ENCODE measurements around the gene ZNF775.

ZNF775 gene

GRCh38 chr7:150412016-150412415 lies 32.9 kb downstream of the ZNF775 start:
- Histone ChIP-seq H4K20me1 (ENCODE audit: insufficient read depth, low read length) (no peaks in the 10 kb centered on the region; the same call in 1 of the 2 replicates), H3K27ac (ENCODE audit: low read length) (no peak overlapping the region), H3K9me3 (ENCODE audit: insufficient read depth, low read length, severe bottlenecking) (no peaks in the 10 kb centered on the region), H3K4me2 (ENCODE audit: insufficient read depth, low read length) (no peak overlapping the region), H3K9ac (ENCODE audit: low read depth, low read length) (no peak overlapping the region), H3K27me3 (ENCODE audit: insufficient read depth, low read length, poor library complexity) (no peaks in the 10 kb centered on the region), H3K4me3 (ENCODE audit: low read depth in 1 of 2, low read length in 2 of 2) (no peak overlapping the region), H3K79me2 (ENCODE audit: insufficient read depth, low read length) (peaks cover 31% of the 10 kb centered on the region), H3K36me3 (ENCODE audit: insufficient read depth, low read length) (peaks cover 53% of the 10 kb centered on the region), H3K4me1 (ENCODE audit: insufficient read depth, low read length) (peaks cover 25% of the 10 kb centered on the region), H2AFZ (ENCODE audit: low read depth, low read length) (no peak overlapping the region)
- no peak for TF ChIP-seq EZH2 (IDR thresholded peaks at IDR 0.05; ENCODE audit: borderline replicate concordance, low read depth, low read length, severe bottlenecking)
- TF ChIP-seq, protein P1, sequence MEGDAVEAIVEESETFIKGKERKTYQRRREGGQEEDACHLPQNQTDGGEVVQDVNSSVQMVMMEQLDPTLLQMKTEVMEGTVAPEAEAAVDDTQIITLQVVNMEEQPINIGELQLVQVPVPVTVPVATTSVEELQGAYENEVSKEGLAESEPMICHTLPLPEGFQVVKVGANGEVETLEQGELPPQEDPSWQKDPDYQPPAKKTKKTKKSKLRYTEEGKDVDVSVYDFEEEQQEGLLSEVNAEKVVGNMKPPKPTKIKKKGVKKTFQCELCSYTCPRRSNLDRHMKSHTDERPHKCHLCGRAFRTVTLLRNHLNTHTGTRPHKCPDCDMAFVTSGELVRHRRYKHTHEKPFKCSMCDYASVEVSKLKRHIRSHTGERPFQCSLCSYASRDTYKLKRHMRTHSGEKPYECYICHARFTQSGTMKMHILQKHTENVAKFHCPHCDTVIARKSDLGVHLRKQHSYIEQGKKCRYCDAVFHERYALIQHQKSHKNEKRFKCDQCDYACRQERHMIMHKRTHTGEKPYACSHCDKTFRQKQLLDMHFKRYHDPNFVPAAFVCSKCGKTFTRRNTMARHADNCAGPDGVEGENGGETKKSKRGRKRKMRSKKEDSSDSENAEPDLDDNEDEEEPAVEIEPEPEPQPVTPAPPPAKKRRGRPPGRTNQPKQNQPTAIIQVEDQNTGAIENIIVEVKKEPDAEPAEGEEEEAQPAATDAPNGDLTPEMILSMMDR (IDR thresholded peaks at IDR 0.05; ENCODE audit: borderline replicate concordance, extremely low read depth, low read length, poor library complexity, severe bottlenecking): no peak
- no peak for ATAC-seq (ENCODE audit: insufficient read depth, low read depth)
- no peak for DNase-seq

DNA sequence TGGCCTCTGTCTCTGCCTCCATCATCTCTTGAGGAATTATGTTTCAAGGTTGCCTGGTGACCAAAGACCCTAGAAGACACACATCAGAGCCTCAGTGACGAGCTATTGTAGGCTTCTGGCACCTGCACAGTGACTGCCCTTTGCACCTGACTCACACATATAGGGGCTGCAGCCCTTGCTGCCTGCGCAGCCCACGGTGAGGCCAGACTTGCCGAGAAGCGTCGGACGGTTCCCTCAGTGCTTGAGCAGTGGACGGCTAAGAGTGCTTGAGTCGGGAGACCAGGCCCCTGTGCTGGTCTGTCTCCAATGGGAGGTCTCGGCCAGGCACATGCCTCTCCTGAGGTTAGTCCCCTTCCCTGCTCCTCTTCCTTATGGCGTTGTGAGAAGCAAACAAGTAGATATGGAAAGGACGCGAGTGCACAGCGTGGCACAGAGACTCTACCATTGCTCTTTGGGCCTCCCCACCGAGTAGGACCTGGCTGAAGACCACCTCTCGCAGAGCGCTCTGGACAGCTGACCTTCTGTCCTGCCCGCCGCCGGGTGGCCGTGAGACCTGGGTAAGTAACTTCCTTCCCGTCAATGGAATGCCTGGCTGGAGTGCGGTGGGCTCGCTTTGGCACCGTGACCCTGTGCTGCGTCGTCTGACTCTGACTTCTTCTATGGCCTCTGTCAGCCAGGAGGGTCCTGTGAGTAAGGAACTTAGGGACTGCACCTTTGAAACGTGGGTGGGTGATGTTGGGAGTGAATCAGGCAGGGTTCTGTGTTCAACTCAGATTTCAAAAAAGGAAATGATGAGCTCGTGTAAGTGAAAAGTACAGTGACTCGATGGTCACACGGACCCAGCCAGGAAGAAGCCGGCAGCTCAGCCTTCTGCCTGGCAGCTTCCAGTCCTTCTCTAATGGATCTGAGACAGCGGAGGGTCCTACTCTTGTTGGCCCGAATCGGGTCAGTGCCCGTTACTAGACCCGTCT lies 33.7 kb downstream of the ZNF775 start:
- no peaks in the 10 kb centered on the region; the same call in 1 of the 2 replicates for H4K20me1 ChIP-seq (ENCODE audit: insufficient read depth, low read length)
- H3K27ac ChIP-seq (ENCODE audit: low read length): no peak overlapping the region
- no peaks in the 10 kb centered on the region for H3K27me3 ChIP-seq (ENCODE audit: insufficient read depth, low read length, poor library complexity)
- H3K9me3 ChIP-seq (ENCODE audit: insufficient read depth, low read length, severe bottlenecking): no peaks in the 10 kb centered on the region
- peaks cover 50% of the 10 kb centered on the region for H3K36me3 ChIP-seq (ENCODE audit: insufficient read depth, low read length)
- ATAC-seq (ENCODE audit: insufficient read depth, low read depth): no peak
- no peak overlapping the region for H3K9ac ChIP-seq (ENCODE audit: low read depth, low read length)
- no peak for DNase-seq
- no peak overlapping the region for H3K4me3 ChIP-seq (ENCODE audit: low read depth in 1 of 2, low read length in 2 of 2)
- peaks cover 23% of the 10 kb centered on the region for H3K79me2 ChIP-seq (ENCODE audit: insufficient read depth, low read length)
- TF ChIP-seq, protein P1 (IDR thresholded peaks at IDR 0.05; ENCODE audit: borderline replicate concordance, extremely low read depth, low read length, poor library complexity, severe bottlenecking): no peak
- no peak for TF ChIP-seq EZH2 (IDR thresholded peaks at IDR 0.05; ENCODE audit: borderline replicate concordance, low read depth, low read length, severe bottlenecking)
- peaks cover 17% of the 10 kb centered on the region for H3K4me1 ChIP-seq (ENCODE audit: insufficient read depth, low read length)
- no peak overlapping the region for H2AFZ ChIP-seq (ENCODE audit: low read depth, low read length)
- no peak overlapping the region for H3K4me2 ChIP-seq (ENCODE audit: insufficient read depth, low read length)

DNA sequence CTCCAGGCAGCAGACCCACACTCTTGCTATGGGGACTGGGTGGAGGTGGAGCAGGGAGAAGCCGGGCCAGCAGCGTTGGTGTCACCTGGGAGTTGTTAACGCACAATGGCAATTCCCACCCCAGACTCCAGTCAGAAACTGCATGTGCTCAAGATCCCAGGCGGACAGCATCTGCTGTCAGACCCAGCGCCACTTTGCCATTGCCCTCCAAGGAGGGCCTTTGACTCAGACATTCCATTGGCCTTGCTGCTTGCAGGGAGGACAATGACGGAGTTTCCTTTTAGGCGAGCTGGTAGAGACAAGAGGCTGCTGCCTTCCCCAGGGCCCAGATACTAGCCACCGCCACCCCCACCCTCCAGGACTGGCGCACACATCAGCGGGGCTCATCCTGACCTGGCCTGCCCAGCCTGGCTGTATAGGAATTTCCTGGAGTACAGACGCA lies 34.5 kb downstream of the ZNF775 start:
- peaks cover 8% of the 10 kb centered on the region for H3K4me1 ChIP-seq (ENCODE audit: insufficient read depth, low read length)
- peaks cover 14% of the 10 kb centered on the region for H3K79me2 ChIP-seq (ENCODE audit: insufficient read depth, low read length)
- no peak overlapping the region for H2AFZ ChIP-seq (ENCODE audit: low read depth, low read length)
- H3K27me3 ChIP-seq (ENCODE audit: insufficient read depth, low read length, poor library complexity): no peaks in the 10 kb centered on the region
- no peak for TF ChIP-seq EZH2 (IDR thresholded peaks at IDR 0.05; ENCODE audit: borderline replicate concordance, low read depth, low read length, severe bottlenecking)
- TF ChIP-seq, protein P1 (IDR thresholded peaks at IDR 0.05; ENCODE audit: borderline replicate concordance, extremely low read depth, low read length, poor library complexity, severe bottlenecking): no peak
- no peaks in the 10 kb centered on the region for H3K9me3 ChIP-seq (ENCODE audit: insufficient read depth, low read length, severe bottlenecking)
- no peaks in the 10 kb centered on the region; the same call in 1 of the 2 replicates for H4K20me1 ChIP-seq (ENCODE audit: insufficient read depth, low read length)
- H3K4me3 ChIP-seq (ENCODE audit: low read depth in 1 of 2, low read length in 2 of 2): no peak overlapping the region
- no peak overlapping the region for H3K9ac ChIP-seq (ENCODE audit: low read depth, low read length)
- H3K36me3 ChIP-seq (ENCODE audit: insufficient read depth, low read length): peaks cover 41% of the 10 kb centered on the region
- no peak for DNase-seq
- ATAC-seq (ENCODE audit: insufficient read depth, low read depth): no peak
- H3K27ac ChIP-seq (ENCODE audit: low read length): no peak overlapping the region
- no peak overlapping the region for H3K4me2 ChIP-seq (ENCODE audit: insufficient read depth, low read length)

Measured in DND-41 (cell line).